ENCODE measurements around the gene PIH1D2.

GRCh38 chr11:112023104-112023503 is 50.7 kb downstream of the PIH1D2 start:
- TF ChIP-seq, protein P1, sequence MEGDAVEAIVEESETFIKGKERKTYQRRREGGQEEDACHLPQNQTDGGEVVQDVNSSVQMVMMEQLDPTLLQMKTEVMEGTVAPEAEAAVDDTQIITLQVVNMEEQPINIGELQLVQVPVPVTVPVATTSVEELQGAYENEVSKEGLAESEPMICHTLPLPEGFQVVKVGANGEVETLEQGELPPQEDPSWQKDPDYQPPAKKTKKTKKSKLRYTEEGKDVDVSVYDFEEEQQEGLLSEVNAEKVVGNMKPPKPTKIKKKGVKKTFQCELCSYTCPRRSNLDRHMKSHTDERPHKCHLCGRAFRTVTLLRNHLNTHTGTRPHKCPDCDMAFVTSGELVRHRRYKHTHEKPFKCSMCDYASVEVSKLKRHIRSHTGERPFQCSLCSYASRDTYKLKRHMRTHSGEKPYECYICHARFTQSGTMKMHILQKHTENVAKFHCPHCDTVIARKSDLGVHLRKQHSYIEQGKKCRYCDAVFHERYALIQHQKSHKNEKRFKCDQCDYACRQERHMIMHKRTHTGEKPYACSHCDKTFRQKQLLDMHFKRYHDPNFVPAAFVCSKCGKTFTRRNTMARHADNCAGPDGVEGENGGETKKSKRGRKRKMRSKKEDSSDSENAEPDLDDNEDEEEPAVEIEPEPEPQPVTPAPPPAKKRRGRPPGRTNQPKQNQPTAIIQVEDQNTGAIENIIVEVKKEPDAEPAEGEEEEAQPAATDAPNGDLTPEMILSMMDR (IDR thresholded peaks at IDR 0.05) = no peak
- TF ChIP-seq POLR2A (IDR thresholded peaks at IDR 0.05) (no peak), POLR2AphosphoS5 (IDR thresholded peaks at IDR 0.05) (no peak)
